DOHH2 (cell line): ENCODE results near the gene DOK6.

Experiments used
- H3F3A ChIP-seq: fragments of 200-600 bp; sonication (generic), shearing (Covaris generic); 2 replicates; pipeline ENCODE4 v1.6.0; 2016; ENCODE audit warnings: antibody characterized with exemption, mild to moderate bottlenecking; ENCODE audit not compliant: control insufficient read depth, insufficient read depth
- H3K27ac ChIP-seq: fragments of 200-600 bp; sonication (generic); 2 replicates; pipeline ENCODE4 v1.5.1; 2014; ENCODE audit warnings: low read depth, mild to moderate bottlenecking, low read length, moderate library complexity
- H3K27me3 ChIP-seq: fragments of 200-600 bp; sonication (generic); 2 replicates; pipeline ENCODE4 v1.6.1; 2014; ENCODE audit warnings: mild to moderate bottlenecking, low read length, mixed read lengths; ENCODE audit not compliant: control insufficient read depth
- H3K36me3 ChIP-seq: fragments of 200-600 bp; sonication (generic); 2 replicates; pipeline ENCODE4 v1.6.1; 2014; ENCODE audit warnings: mild to moderate bottlenecking, low read length, moderate library complexity, mixed read lengths; ENCODE audit not compliant: control insufficient read depth
- H3K4me1 ChIP-seq: fragments of 200-600 bp; sonication (generic); 2 replicates; pipeline ENCODE4 v1.6.1; 2014; ENCODE audit warnings: mild to moderate bottlenecking, low read length, mixed read lengths; ENCODE audit not compliant: control insufficient read depth
- H3K4me2 ChIP-seq: fragments of 200-600 bp; sonication (generic); 2 replicates; pipeline ENCODE4 v1.6.0; 2014; ENCODE audit warnings: mild to moderate bottlenecking, low read length, moderate library complexity
- H3K4me3 ChIP-seq: fragments of 200-600 bp; sonication (generic); 2 replicates; pipeline ENCODE4 v1.5.1; 2014; ENCODE audit warnings: mild to moderate bottlenecking, low read length, mixed read lengths
- H3K79me2 ChIP-seq: fragments of 200-600 bp; sonication (generic); 2 replicates; pipeline ENCODE4 v1.6.1; 2014; ENCODE audit warnings: mild to moderate bottlenecking, low read length, mixed read lengths; ENCODE audit not compliant: control insufficient read depth
- H3K9me2 ChIP-seq: fragments of 200-600 bp; sonication (generic); replicated peaks from 2 replicates; pipeline ENCODE4 v1.6.1; 2014; ENCODE audit warnings: mild to moderate bottlenecking, low read length, mixed read lengths; ENCODE audit not compliant: control insufficient read depth
- H3K9me3 ChIP-seq: fragments of 200-600 bp; sonication (generic); 2 replicates; pipeline ENCODE4 v1.6.1; 2014; ENCODE audit warnings: antibody characterized with exemption, low read length, mixed read lengths; ENCODE audit not compliant: control insufficient read depth, insufficient read depth
- H4K20me1 ChIP-seq: fragments of 200-600 bp; sonication (generic); 2 replicates; pipeline ENCODE4 v1.6.0; 2014; ENCODE audit warnings: low read depth, mild to moderate bottlenecking, antibody characterized with exemption, low read length, moderate library complexity; ENCODE audit not compliant: control insufficient read depth, insufficient read depth
- CTCF ChIP-seq: fragments of 200-600 bp; sonication (generic); IDR thresholded peaks from one replicate; pipeline ENCODE4 v1.5.1; 2014; ENCODE audit warnings: antibody characterized with exemption, mild to moderate bottlenecking, low read depth, low read length; ENCODE audit not compliant: poor library complexity, severe bottlenecking
- EZH2phosphoT487 ChIP-seq: fragments of 200-600 bp; sonication (generic); IDR thresholded peaks from 2 replicates; pipeline ENCODE4 v1.6.1; 2017; ENCODE audit warnings: borderline replicate concordance, mild to moderate bottlenecking, antibody characterized with exemption, low read length, moderate library complexity, mixed read lengths

DOK6 gene

GRCh38 chr18:69725855-69726508 lies 325.3 kb downstream of the DOK6 start:
- TF ChIP-seq EZH2phosphoT487: no peak
- no peak for TF ChIP-seq CTCF
- Histone ChIP-seq H4K20me1 (no peaks in the 10 kb centered on the region), H3K27me3 (no peaks in the 10 kb centered on the region), H3K4me2 (no peak overlapping the region), H3K36me3 (no peaks in the 10 kb centered on the region), H3F3A (no peaks in the 10 kb centered on the region), H3K79me2 (no peaks in the 10 kb centered on the region), H3K4me1 (no peaks in the 10 kb centered on the region), H3K27ac (no peak overlapping the region), H3K9me2 (no peaks in the 10 kb centered on the region), H3K4me3 (no peak overlapping the region), H3K9me3 (no peaks in the 10 kb centered on the region)

GRCh38 chr18:69727912-69728572 lies 327.4 kb downstream of the DOK6 start:
- Histone ChIP-seq H3K4me3 (no peak overlapping the region), H3K4me1 (no peaks in the 10 kb centered on the region), H3K79me2 (no peaks in the 10 kb centered on the region), H3F3A (no peaks in the 10 kb centered on the region), H3K4me2 (no peak overlapping the region), H3K9me3 (no peaks in the 10 kb centered on the region), H3K27ac (no peak overlapping the region), H3K9me2 (no peaks in the 10 kb centered on the region), H4K20me1 (no peaks in the 10 kb centered on the region), H3K36me3 (no peaks in the 10 kb centered on the region), H3K27me3 (no peaks in the 10 kb centered on the region)
- TF ChIP-seq EZH2phosphoT487 (no peak), CTCF (no peak)

- H3K4me1 ChIP-seq: no peaks in the 10 kb centered on the region
- H3K9me2 ChIP-seq: no peaks in the 10 kb centered on the region
- H3K79me2 ChIP-seq: no peaks in the 10 kb centered on the region
- no peak overlapping the region for H3K27ac ChIP-seq
- H3F3A ChIP-seq: no peaks in the 10 kb centered on the region
- H3K9me3 ChIP-seq: no peaks in the 10 kb centered on the region
- no peak overlapping the region for H3K4me2 ChIP-seq
- H3K36me3 ChIP-seq: no peaks in the 10 kb centered on the region
- H3K27me3 ChIP-seq: no peaks in the 10 kb centered on the region
- no peaks in the 10 kb centered on the region for H4K20me1 ChIP-seq
- H3K4me3 ChIP-seq: no peak overlapping the region
- TF ChIP-seq EZH2phosphoT487: no peak
- no peak for TF ChIP-seq CTCF
Measured at GRCh38 chr18:69730664-69731063, 330.0 kb downstream of the DOK6 start.
